PC-9 (cell line): ENCODE measurements around the gene ARID5B. TPM values are rescaled to one million over a fixed set of nuclear protein-coding genes. Genes with fewer than 3 reads are reported as not detected.

ENCODE experiments used
- BruUV-seq: library from RNA; stranded (reverse); fragments of 400-500 nt; replicated peaks from 2 replicates; lab custom pipeline; 2021; lab: Mats Ljungman, UMichigan
- CTCF ChIA-PET: fragments of 300-600 bp; sonication (Branson Sonifier 250); formaldehyde crosslinking; loops from one replicate; lab custom pipeline; 2022; ENCODE audit warnings: antibody characterized with exemption; lab: Charles Lee
- POLR2A ChIA-PET: fragments of 300-600 bp; sonication (Branson Sonifier 250); formaldehyde crosslinking; loops from one replicate; lab custom pipeline; 2022; ENCODE audit warnings: antibody characterized with exemption; ENCODE audit not compliant: unreplicated experiment; lab: Charles Lee
- DNase-seq, 2 experiments: peaks; one replicate each; pipeline versions ENCODE4 v3.0.0 to v3.0.0-alpha.2; 2015 to 2022; ENCODE audit warnings: mixed read lengths in 1 of 2
- H2AFZ ChIP-seq: fragments of 200-600 bp; sonication (generic); 2 replicates; pipeline ENCODE4 v1.8.1; 2017; ENCODE audit warnings: antibody characterized with exemption
- H3F3A ChIP-seq: fragments of 200-600 bp; sonication (generic); 2 replicates; pipeline ENCODE4 v1.8.1; 2017; ENCODE audit warnings: antibody characterized with exemption, mild to moderate bottlenecking, low read depth; ENCODE audit not compliant: insufficient read depth
- H3K27ac ChIP-seq: fragments of 200-600 bp; sonication (generic); 2 replicates; pipeline ENCODE4 v1.6.1; 2016; ENCODE audit warnings: mixed run types
- H3K27me3 ChIP-seq: fragments of 200-600 bp; sonication (generic); 2 replicates; pipeline ENCODE4 v1.6.1; 2016; ENCODE audit warnings: low read depth, mixed run types; ENCODE audit not compliant: insufficient read depth
- H3K36me3 ChIP-seq: fragments of 200-600 bp; sonication (generic); 2 replicates; pipeline ENCODE4 v1.6.1; 2016; ENCODE audit warnings: low read depth, mixed run types
- H3K4me1 ChIP-seq: fragments of 200-600 bp; sonication (generic); replicated peaks from 2 replicates; pipeline ENCODE4 v1.6.1; 2016; ENCODE audit warnings: mixed run types; ENCODE audit not compliant: insufficient read depth
- H3K4me2 ChIP-seq: fragments of 200-600 bp; sonication (generic); 2 replicates; pipeline ENCODE4 v1.6.1; 2017; ENCODE audit warnings: mixed run types
- H3K4me3 ChIP-seq: fragments of 200-600 bp; sonication (generic); 2 replicates; pipeline ENCODE4 v1.6.1; 2016; ENCODE audit warnings: mixed run types
- H3K79me2 ChIP-seq: fragments of 200-600 bp; sonication (generic); 2 replicates; pipeline ENCODE4 v1.6.1; 2017; ENCODE audit warnings: low read depth, mixed run types
- H3K9me2 ChIP-seq: fragments of 200-600 bp; sonication (generic); 2 replicates; pipeline ENCODE4 v1.8.1; 2017; ENCODE audit warnings: mild to moderate bottlenecking; ENCODE audit not compliant: insufficient read depth
- H3K9me3 ChIP-seq: fragments of 200-600 bp; sonication (generic); 2 replicates; pipeline ENCODE4 v1.8.1; 2016; ENCODE audit warnings: low read depth; ENCODE audit not compliant: insufficient read depth
- H4K20me1 ChIP-seq: fragments of 200-600 bp; sonication (generic); 2 replicates; pipeline ENCODE4 v1.8.1; 2017; ENCODE audit not compliant: insufficient read depth
- EZH2 ChIP-seq: fragments of 200-600 bp; sonication (generic); IDR thresholded peaks from 2 replicates; pipeline ENCODE4 v1.8.0; 2017; ENCODE audit warnings: antibody characterized with exemption, low read depth
- intact Hi-C: fragments of 100-400 bp; cut with micrococcal nuclease; formaldehyde crosslinking; loops from one replicate; pipeline ENCODE4 v1.10.0; 2022; ENCODE audit not compliant: unreplicated experiment
- total RNA-seq: library from RNA; stranded (reverse); gene quantifications from 2 replicates; pipeline ENCODE4 v1.2.3, GENCODE V29; 2021
- TF ChIP-seq, protein P1 (sequence below): fragments of 200-600 bp; sonication (generic); conservative IDR thresholded peaks from 2 replicates; pipeline ENCODE4 v1.6.1; 2017; ENCODE audit warnings: mixed run types, antibody characterized with exemption, mild to moderate bottlenecking, moderate library complexity

The ARID5B gene
- total RNA-seq, 1 experiment from 2014 or later, result 7.4 TPM

DNA sequence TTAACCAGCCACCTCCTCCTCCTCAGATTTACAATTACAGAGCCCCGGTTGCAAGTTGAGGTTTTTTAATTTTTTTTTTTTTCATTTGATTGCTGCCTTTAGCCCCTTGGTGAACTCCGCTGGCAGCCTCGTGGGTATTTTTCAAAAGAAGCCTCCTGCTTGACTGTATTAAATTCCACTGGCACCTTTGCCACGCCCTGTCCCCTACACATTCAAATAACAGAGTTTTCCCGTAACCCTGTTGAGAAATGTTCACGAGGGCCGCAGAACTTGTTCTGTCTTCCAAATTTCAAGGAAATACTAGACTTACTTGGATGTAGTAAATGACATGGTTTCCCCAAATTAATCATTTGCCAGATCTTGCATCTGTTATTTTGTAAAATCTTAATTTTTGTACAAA is 167.0 kb downstream of the ARID5B start:
- intact Hi-C loops, result no loop called here
- ChIA-PET CTCF (no interaction called here), POLR2A (no interaction called here)
- Histone ChIP-seq H3F3A (no peaks in the 10 kb centered on the region), H3K4me1 (peaks cover 12% of the 10 kb centered on the region; the same call in 1 of the 2 replicates), H3K27me3 (no peaks in the 10 kb centered on the region), H3K4me2 (no peak overlapping the region), H4K20me1 (no peaks in the 10 kb centered on the region), H3K36me3 (peaks cover 16% of the 10 kb centered on the region; the same call in 1 of the 2 replicates), H3K27ac (no peak overlapping the region), H3K9me3 (no peaks in the 10 kb centered on the region), H2AFZ (no peak overlapping the region), H3K9me2 (no peaks in the 10 kb centered on the region), H3K79me2 (no peaks in the 10 kb centered on the region), H3K4me3 (no peak overlapping the region)
- BruUV-seq, result no TSS peak
- no peak for DNase-seq
- TF ChIP-seq EZH2, result no peak
- TF ChIP-seq, protein P1, sequence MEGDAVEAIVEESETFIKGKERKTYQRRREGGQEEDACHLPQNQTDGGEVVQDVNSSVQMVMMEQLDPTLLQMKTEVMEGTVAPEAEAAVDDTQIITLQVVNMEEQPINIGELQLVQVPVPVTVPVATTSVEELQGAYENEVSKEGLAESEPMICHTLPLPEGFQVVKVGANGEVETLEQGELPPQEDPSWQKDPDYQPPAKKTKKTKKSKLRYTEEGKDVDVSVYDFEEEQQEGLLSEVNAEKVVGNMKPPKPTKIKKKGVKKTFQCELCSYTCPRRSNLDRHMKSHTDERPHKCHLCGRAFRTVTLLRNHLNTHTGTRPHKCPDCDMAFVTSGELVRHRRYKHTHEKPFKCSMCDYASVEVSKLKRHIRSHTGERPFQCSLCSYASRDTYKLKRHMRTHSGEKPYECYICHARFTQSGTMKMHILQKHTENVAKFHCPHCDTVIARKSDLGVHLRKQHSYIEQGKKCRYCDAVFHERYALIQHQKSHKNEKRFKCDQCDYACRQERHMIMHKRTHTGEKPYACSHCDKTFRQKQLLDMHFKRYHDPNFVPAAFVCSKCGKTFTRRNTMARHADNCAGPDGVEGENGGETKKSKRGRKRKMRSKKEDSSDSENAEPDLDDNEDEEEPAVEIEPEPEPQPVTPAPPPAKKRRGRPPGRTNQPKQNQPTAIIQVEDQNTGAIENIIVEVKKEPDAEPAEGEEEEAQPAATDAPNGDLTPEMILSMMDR, result no peak

DNA sequence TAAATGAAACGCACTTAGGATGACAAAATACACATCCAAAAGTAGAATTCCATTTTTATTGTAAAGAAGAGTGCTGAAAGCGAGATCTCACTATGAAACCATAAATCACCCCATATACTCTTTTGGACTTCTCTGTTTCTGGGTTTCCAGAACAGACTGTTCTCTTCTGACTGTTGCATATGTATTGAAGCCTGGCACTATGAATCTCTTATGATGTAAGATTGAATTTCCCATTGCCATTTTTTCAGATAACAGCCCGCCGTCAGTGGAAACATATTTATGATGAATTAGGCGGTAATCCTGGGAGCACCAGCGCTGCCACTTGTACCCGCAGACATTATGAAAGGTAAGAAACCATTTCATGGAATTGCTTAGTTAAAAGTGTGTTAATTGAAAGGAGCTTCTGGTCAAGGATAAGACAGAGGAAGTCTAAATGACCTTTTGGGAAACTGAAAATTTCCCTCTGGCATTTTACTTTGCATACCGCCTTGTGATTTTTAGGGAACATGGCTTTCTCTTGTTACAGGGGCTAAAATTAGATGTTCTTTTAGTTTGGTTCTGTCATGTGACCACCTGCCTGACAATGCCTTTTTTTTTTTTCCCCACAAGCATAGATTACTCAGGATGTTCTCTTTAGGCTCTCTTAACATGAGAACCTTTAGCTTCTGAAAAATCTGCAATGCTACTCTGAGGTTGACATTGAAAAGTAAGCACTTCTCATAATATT is 168.1 kb downstream of the ARID5B start:
- intact Hi-C loops, result no loop called here
- no peaks in the 10 kb centered on the region for H3K9me2 ChIP-seq
- peaks cover 12% of the 10 kb centered on the region; the same call in 1 of the 2 replicates for H3K4me1 ChIP-seq
- H2AFZ ChIP-seq, result no peak overlapping the region
- no peaks in the 10 kb centered on the region for H3K79me2 ChIP-seq
- DNase-seq, result no peak
- no TSS peak for BruUV-seq
- no peaks in the 10 kb centered on the region for H4K20me1 ChIP-seq
- no peak overlapping the region for H3K4me3 ChIP-seq
- no peaks in the 10 kb centered on the region for H3K27me3 ChIP-seq
- H3K9me3 ChIP-seq, result no peaks in the 10 kb centered on the region
- peaks cover 16% of the 10 kb centered on the region; the same call in 1 of the 2 replicates for H3K36me3 ChIP-seq
- ChIA-PET POLR2A (no interaction called here), CTCF (no interaction called here)
- no peak overlapping the region for H3K4me2 ChIP-seq
- H3K27ac ChIP-seq, result no peak overlapping the region
- no peaks in the 10 kb centered on the region for H3F3A ChIP-seq
- TF ChIP-seq EZH2, result no peak
- TF ChIP-seq, protein P1, result no peak

DNA sequence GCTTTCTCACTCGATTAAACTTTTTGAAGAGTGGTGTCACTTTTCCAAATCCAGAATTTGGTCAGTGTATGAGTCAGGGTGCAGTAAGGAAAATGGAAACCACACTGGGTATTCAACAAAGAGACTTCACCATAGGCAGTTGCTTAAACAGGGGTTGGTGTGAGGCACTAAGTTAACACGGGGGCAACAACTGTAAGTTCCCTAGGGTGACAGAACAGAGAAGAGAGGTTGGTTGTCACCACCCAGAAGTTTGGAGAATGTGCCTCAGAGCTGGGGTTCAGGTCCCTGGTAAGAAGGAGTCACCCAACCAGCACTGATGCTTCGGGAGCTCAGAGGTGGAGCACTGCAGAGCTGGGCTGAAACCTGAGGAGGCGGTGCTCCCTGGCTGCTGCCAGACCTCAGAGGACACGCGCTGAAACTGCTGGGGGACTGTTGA is 170.4 kb downstream of the ARID5B start:
- H4K20me1 ChIP-seq, result no peaks in the 10 kb centered on the region
- H3K27me3 ChIP-seq, result no peaks in the 10 kb centered on the region
- H3K9me2 ChIP-seq, result no peaks in the 10 kb centered on the region
- intact Hi-C loops, result no loop called here
- ChIA-PET CTCF (no interaction called here), POLR2A (no interaction called here)
- TF ChIP-seq, protein P1, result no peak
- no peak for TF ChIP-seq EZH2
- H3K4me2 ChIP-seq, result no peak overlapping the region
- H3K9me3 ChIP-seq, result no peaks in the 10 kb centered on the region
- no TSS peak for BruUV-seq
- no peak for DNase-seq
- H3F3A ChIP-seq, result peaks cover 14% of the 10 kb centered on the region; the same call in 1 of the 2 replicates
- H3K4me3 ChIP-seq, result no peak overlapping the region
- no peak overlapping the region for H2AFZ ChIP-seq
- H3K36me3 ChIP-seq, result peaks cover 16% of the 10 kb centered on the region; the same call in 1 of the 2 replicates
- no peak overlapping the region for H3K27ac ChIP-seq
- peaks cover 28% of the 10 kb centered on the region for H3K4me1 ChIP-seq
- no peaks in the 10 kb centered on the region for H3K79me2 ChIP-seq
